ENCODE measurements around the gene CDHR2. TPM values are rescaled to one million over a fixed set of nuclear protein-coding genes. Genes with fewer than 3 reads are reported as not detected.

The CDHR2 gene
- total and polyA plus RNA-seq, 2 of the 13 experiments (the other 11 are each of a cell fraction or from before 2014, with no cell fraction given): 17.9 to 20.9 TPM

- TF ChIP-seq ZBED4 (CRISPR knock-in tag; IDR thresholded peaks at IDR 0.05; ENCODE audit: borderline replicate concordance) (no peak), PHF5A (CRISPR knock-in tag; IDR thresholded peaks at IDR 0.05; ENCODE audit: low read depth, unreplicated experiment) (no peak), ZNF530 (CRISPR knock-in tag; IDR thresholded peaks at IDR 0.05; ENCODE audit: low read depth) (no peak)
These were observed 75.8 kb downstream of the CDHR2 start (continued) for GRCh38 chr5:176624938-176625337.

- Histone ChIP-seq H3K9ac (ENCODE audit: insufficient read depth, low read depth, low read length) (no peak overlapping the region), H3K36me3 (replicated peaks in 1 of 2; ENCODE audit: control insufficient read depth in 1 of 2, insufficient read depth in 2 of 2, low read length in 2 of 2) (no peaks in the 10 kb centered on the region), H3K9me3 (ENCODE audit: low read length) (no peaks in the 10 kb centered on the region), H3K27ac (ENCODE audit: extremely low read length, insufficient read depth, low read length) (no peak overlapping the region), H3K27me3 (ENCODE audit: control insufficient read depth in 1 of 2, insufficient read depth in 2 of 2, low read length in 2 of 2) (peaks cover 19 to 87% of the 10 kb centered on the region in 2 experiments; a peak in 4 of 5 replicates), H3K4me1 (ENCODE audit: insufficient read depth, low read length) (peaks cover 18% of the 10 kb centered on the region), H4K20me1 (ENCODE audit: insufficient read depth, low read length) (no peaks in the 10 kb centered on the region), H3K4me3 (replicated peaks in 1 of 3; ENCODE audit: insufficient read depth in 1 of 3, low read depth in 2 of 3, low read length in 3 of 3) (no peak overlapping the region), H3K4me2 (ENCODE audit: low read depth, low read length) (no peak overlapping the region), H2AFZ (ENCODE audit: low read length) (no peak overlapping the region), H3K79me2 (ENCODE audit: insufficient read depth, low read length) (no peaks in the 10 kb centered on the region)
- in situ Hi-C loops (cut with HindIII; ENCODE audit: extremely low pct_ligation_motif_present, low pct_unique_long_range_greater_than_20kb): no loop called here
- ChIA-PET POLR2A (no interaction called here), CTCF (ENCODE audit: low intra/inter-chr PET ratio, low total read pairs) (no interaction called here)
- BruUV-seq (replicated peaks): no TSS peak
- no peak for FAIRE-seq
- no peak for DNase-seq (ENCODE audit: low spot score)
- WGBS (ENCODE audit: low lambda C conversion rate): 4% methylated on average over 2 of the region's 2 CpGs
- ATAC-seq: no peak
- TF ChIP-seq CC2D1A (CRISPR knock-in tag; IDR thresholded peaks at IDR 0.05) (no peak), ZNF768 (CRISPR knock-in tag; IDR thresholded peaks at IDR 0.05) (peak; percentile 21; the same call in 1 of the 2 replicates)
- intact Hi-C loops (cut with micrococcal nuclease; ENCODE audit: unreplicated experiment): no loop called here
These were observed 76.4 kb downstream of the CDHR2 start for GRCh38 chr5:176625512-176625911.

Data from HepG2 (cell line).